HG03108 (cell line): Measurements from ENCODE around the gene NRSN1.
"Not testable (repeated sequence)": the region's sequence is repeated elsewhere in the genome, so short reads cannot be mapped to it uniquely, and the experiment has no call there.

Source experiments
- ATAC-seq: cut with Tn5 transposase; IDR thresholded peaks from one replicate; pipeline ENCODE4 v1.9.1; 2021; ENCODE audit warnings: moderate library complexity; ENCODE audit not compliant: unreplicated experiment

The NRSN1 gene

GRCh38 chr6:24140591-24140990 lies 14.6 kb downstream of the NRSN1 start:
- ATAC-seq = no peak

GRCh38 chr6:24142733-24143132 lies 16.7 kb downstream of the NRSN1 start:
- ATAC-seq = not testable (repeated sequence)

GRCh38 chr6:24145690-24146131 lies 19.7 kb downstream of the NRSN1 start:
- ATAC-seq = no peak

GRCh38 chr6:24146871-24147270 lies 20.9 kb downstream of the NRSN1 start:
- ATAC-seq = no peak

- no peak for ATAC-seq
Measured at GRCh38 chr6:24147511-24148153, 21.6 kb downstream of the NRSN1 start.

- no peak for ATAC-seq
Measured at GRCh38 chr6:24148154-24148570, 22.1 kb downstream of the NRSN1 start.

- no peak for ATAC-seq
Measured at GRCh38 chr6:24148684-24149083, 22.7 kb downstream of the NRSN1 start.

- no peak for ATAC-seq
Measured at GRCh38 chr6:24149296-24149695, 23.3 kb downstream of the NRSN1 start.

- no peak for ATAC-seq
Measured at GRCh38 chr6:24149836-24150235, 23.8 kb downstream of the NRSN1 start.

- ATAC-seq = no peak
Measured at GRCh38 chr6:24152014-24152413, 26.0 kb downstream of the NRSN1 start.

- no peak for ATAC-seq
Measured at GRCh38 chr6:24154121-24154520, 28.1 kb downstream of the NRSN1 start.

GRCh38 chr6:24157886-24158285 lies 31.9 kb downstream of the NRSN1 start:
- ATAC-seq = no peak

GRCh38 chr6:24183584-24183983 lies 57.6 kb downstream of the NRSN1 start:
- ATAC-seq = no peak

GRCh38 chr6:24186349-24186748 lies 60.3 kb downstream of the NRSN1 start:
- ATAC-seq = no peak

- no peak for ATAC-seq
Measured at GRCh38 chr6:24187965-24188577, 62.1 kb downstream of the NRSN1 start.

- ATAC-seq = no peak
Measured at GRCh38 chr6:24188578-24189080, 62.6 kb downstream of the NRSN1 start.

- no peak for ATAC-seq
Measured at GRCh38 chr6:24191346-24191745, 65.3 kb downstream of the NRSN1 start.

- ATAC-seq = no peak
Measured at GRCh38 chr6:24193364-24193763, 67.3 kb downstream of the NRSN1 start.

GRCh38 chr6:24194978-24195700 lies 69.1 kb downstream of the NRSN1 start:
- ATAC-seq = no peak

GRCh38 chr6:24195836-24196597 lies 70.0 kb downstream of the NRSN1 start:
- no peak for ATAC-seq
